IMR-90 (cell line): ENCODE measurements around the gene ZNF185. TPM values are rescaled to one million over a fixed set of nuclear protein-coding genes. Genes with fewer than 3 reads are reported as not detected.

ENCODE experiments used
- ATAC-seq: fragments of 200-7000 bp; cut with Tn5 transposase; 2 replicates; pipeline ENCODE4 v1.9.1; 2020; ENCODE audit warnings: low read depth, mild to moderate bottlenecking, moderate library complexity
- BruUV-seq: library from RNA; stranded (reverse); fragments of 400-500 nt; replicated peaks from 2 replicates; lab custom pipeline; 2021; lab: Mats Ljungman, UMichigan
- CTCF ChIA-PET: fragments of 300-600 bp; formaldehyde crosslinking; extraction: SDS; loops from one replicate; lab custom pipeline; 2021; ENCODE audit warnings: antibody characterized with exemption; lab: Yijun Ruan, JAX
- POLR2A ChIA-PET: fragments of 300-600 bp; sonication (Branson Sonifier 250); formaldehyde crosslinking; loops from one replicate; lab custom pipeline; 2022; ENCODE audit warnings: antibody characterized with exemption; ENCODE audit not compliant: unreplicated experiment; lab: Charles Lee
- DNase-seq: peaks from one replicate; pipeline ENCODE4 v3.0.0; 2013
- H2AFZ ChIP-seq: replicated peaks from 2 replicates; pipeline ENCODE3; 2013; ENCODE audit warnings: low read length, mild to moderate bottlenecking; ENCODE audit not compliant: poor library complexity
- H2AK5ac ChIP-seq: 2 replicates; pipeline ENCODE4 v1.6.1; 2013; ENCODE audit warnings: low read depth, low read length, inconsistent platforms
- H2AK9ac ChIP-seq: replicated peaks from 2 replicates; pipeline ENCODE3; 2013; ENCODE audit warnings: mild to moderate bottlenecking, low read depth, low read length, moderate library complexity; ENCODE audit not compliant: poor library complexity
- H2BK120ac ChIP-seq: 2 replicates; pipeline ENCODE4 v1.6.1; 2013; ENCODE audit warnings: low read depth, low read length, inconsistent platforms
- H2BK15ac ChIP-seq: 3 replicates; pipeline ENCODE4 v1.6.1; 2013; ENCODE audit warnings: low read depth, low read length, inconsistent platforms
- H2BK20ac ChIP-seq: 2 replicates; pipeline ENCODE4 v1.6.1; 2013; ENCODE audit warnings: low read depth, mild to moderate bottlenecking, inconsistent platforms, low read length, moderate library complexity
- H2BK5ac ChIP-seq: 2 replicates; pipeline ENCODE4 v1.6.1; 2013; ENCODE audit warnings: mild to moderate bottlenecking, low read depth, low read length, inconsistent platforms; ENCODE audit not compliant: poor library complexity, severe bottlenecking
- H3K14ac ChIP-seq: replicated peaks from 2 replicates; pipeline ENCODE4 v1.6.1; 2013; ENCODE audit warnings: low read depth, low read length, inconsistent platforms
- H3K18ac ChIP-seq: 2 replicates; pipeline ENCODE4 v1.6.1; 2013; ENCODE audit warnings: low read depth, low read length, control low read depth
- H3K23ac ChIP-seq: 2 replicates; pipeline ENCODE4 v1.6.1; 2013; ENCODE audit warnings: low read depth, low read length, inconsistent platforms
- H3K27ac ChIP-seq: 2 replicates; pipeline ENCODE4 v1.5.1; 2013; ENCODE audit warnings: mild to moderate bottlenecking, control low read depth, low read length; ENCODE audit not compliant: insufficient read depth
- H3K27me3 ChIP-seq: 2 replicates; pipeline ENCODE4 v1.6.1; 2013; ENCODE audit warnings: low read length; ENCODE audit not compliant: control insufficient read depth, insufficient read depth
- H3K36me3 ChIP-seq: 2 replicates; pipeline ENCODE4 v1.6.1; 2013; ENCODE audit warnings: low read length, mixed read lengths; ENCODE audit not compliant: control insufficient read depth, insufficient read depth
- H3K4ac ChIP-seq: 2 replicates; pipeline ENCODE4 v1.6.1; 2013; ENCODE audit warnings: low read depth, low read length, inconsistent platforms
- H3K4me1 ChIP-seq: 2 replicates; pipeline ENCODE4 v1.6.1; 2013; ENCODE audit warnings: low read length, mixed read lengths; ENCODE audit not compliant: control insufficient read depth, insufficient read depth
- H3K4me2 ChIP-seq: 2 replicates; pipeline ENCODE4 v1.6.1; 2013; ENCODE audit warnings: low read depth, mild to moderate bottlenecking, control low read depth, low read length, moderate library complexity
- H3K4me3 ChIP-seq: 2 replicates; pipeline ENCODE4 v1.5.1; 2013; ENCODE audit warnings: low read depth, mild to moderate bottlenecking, control low read depth, low read length, moderate library complexity; ENCODE audit not compliant: insufficient read depth
- H3K56ac ChIP-seq: 2 replicates; pipeline ENCODE4 v1.6.1; 2013; ENCODE audit warnings: low read length, inconsistent platforms; ENCODE audit not compliant: insufficient read depth; ENCODE audit errors: extremely low read depth
- H3K79me1 ChIP-seq, 2 experiments: 2 replicates each; pipeline ENCODE4 v1.6.1; 2013; ENCODE audit warnings: low read length in 2 of 2, inconsistent platforms in 1 of 2, low read depth in 1 of 2
- H3K9ac ChIP-seq: 2 replicates; pipeline ENCODE4 v1.6.1; 2013; ENCODE audit warnings: low read depth, low read length, control low read depth
- H3K9me1 ChIP-seq: 2 replicates; pipeline ENCODE4 v1.6.1; 2013; ENCODE audit warnings: low read length, inconsistent platforms; ENCODE audit not compliant: insufficient read depth
- H3K9me3 ChIP-seq: 2 replicates; pipeline ENCODE4 v1.6.1; 2013; ENCODE audit warnings: low read length; ENCODE audit not compliant: control insufficient read depth, insufficient read depth
- H4K20me1 ChIP-seq: 2 replicates; pipeline ENCODE4 v1.6.1; 2013; ENCODE audit warnings: low read length, inconsistent platforms; ENCODE audit not compliant: insufficient read depth
- H4K5ac ChIP-seq: 2 replicates; pipeline ENCODE4 v1.6.1; 2013; ENCODE audit warnings: mild to moderate bottlenecking, low read depth, low read length, control low read depth
- H4K8ac ChIP-seq, 2 experiments: 2 replicates each; pipeline ENCODE4 v1.6.1; 2013; ENCODE audit warnings: low read depth in 2 of 2, low read length in 2 of 2, control low read depth in 1 of 2, inconsistent platforms in 1 of 2
- H4K91ac ChIP-seq: 2 replicates; pipeline ENCODE4 v1.6.1; 2013; ENCODE audit warnings: low read depth, low read length, inconsistent platforms; ENCODE audit not compliant: insufficient read depth
- CHD1 ChIP-seq: IDR thresholded peaks from 2 replicates; pipeline ENCODE4 v1.6.1; 2012; ENCODE audit warnings: low read depth, low read length, improper control_type of control experiment
- NFE2L2 ChIP-seq: fragments of 150-350 bp; IDR thresholded peaks from 2 replicates; pipeline ENCODE4 v1.6.1; 2016; ENCODE audit warnings: low read depth, mild to moderate bottlenecking, low read length
- POLR2A ChIP-seq: IDR thresholded peaks from 2 replicates; pipeline ENCODE4 v1.6.1; 2012; ENCODE audit warnings: mild to moderate bottlenecking, low read depth, low read length
- RAD21 ChIP-seq: IDR thresholded peaks from 2 replicates; pipeline ENCODE4 v1.6.1; 2012; ENCODE audit warnings: low read length, improper control_type of control experiment
- WGBS, 2 experiments: methylation state at CpG; one replicate each; pipeline versions ENCODE4 v1.1.5 to v1.1.7; 2013; ENCODE audit warnings: missing lambda C conversion rate in 2 of 2; ENCODE audit not compliant: insufficient read length in 1 of 2; ENCODE audit errors: extremely low coverage in 2 of 2; 5-methylcytosine and 5-hydroxymethylcytosine counted together
- dilution Hi-C: fragments of 300-500 bp; cut with HindIII; formaldehyde crosslinking; loops from one replicate; pipeline ENCODE4 v1.14.3; 2018; ENCODE audit warnings: low sequenced_read_pairs; ENCODE audit not compliant: unreplicated experiment
- in situ Hi-C: fragments of 300-500 bp; cut with MboI; formaldehyde crosslinking; loops from 3 replicates; pipeline ENCODE4 v1.14.3; 2019; ENCODE audit warnings: low sequenced_read_pairs, inconsistent platforms, mixed read lengths
- intact Hi-C: fragments of 100-400 bp; cut with micrococcal nuclease; formaldehyde crosslinking; loops from 2 replicates; pipeline ENCODE4 v1.10.0; 2022
- polyA plus RNA-seq, 3 experiments: library from polyadenylated mRNA; depleted of rRNA; stranded (reverse); fragments of >200 nt; gene quantifications; 2 replicates each; pipeline ENCODE4 v1.2.3, GENCODE V29; 2012; ENCODE audit warnings: low replicate concordance in 1 of 3
- total RNA-seq: library from RNA; depleted of rRNA; stranded (reverse); fragments of >200 nt; gene quantifications from 2 replicates; pipeline ENCODE4 v1.2.3, GENCODE V29; 2012
- TF ChIP-seq, protein P1 (sequence below): conservative IDR thresholded peaks from 2 replicates; pipeline ENCODE4 v1.5.1; 2012; ENCODE audit warnings: mild to moderate bottlenecking, low read depth, low read length, improper control_type of control experiment
- TF ChIP-seq, protein P2 (sequence below): fragments of 150-350 bp; IDR thresholded peaks from 2 replicates; pipeline ENCODE4 v1.6.1; 2017; ENCODE audit warnings: mild to moderate bottlenecking, antibody characterized with exemption, low read length, low read depth
- TF ChIP-seq, protein P3 (sequence below): fragments of 150-350 bp; IDR thresholded peaks from 2 replicates; pipeline ENCODE4 v1.6.1; 2016; ENCODE audit warnings: low read depth, mild to moderate bottlenecking, low read length, moderate library complexity, borderline replicate concordance

Gene ZNF185
- total and polyA plus RNA-seq, 2 of the 4 experiments (the other 2 are of a cell fraction), result 3.2 to 6.3 TPM

DNA sequence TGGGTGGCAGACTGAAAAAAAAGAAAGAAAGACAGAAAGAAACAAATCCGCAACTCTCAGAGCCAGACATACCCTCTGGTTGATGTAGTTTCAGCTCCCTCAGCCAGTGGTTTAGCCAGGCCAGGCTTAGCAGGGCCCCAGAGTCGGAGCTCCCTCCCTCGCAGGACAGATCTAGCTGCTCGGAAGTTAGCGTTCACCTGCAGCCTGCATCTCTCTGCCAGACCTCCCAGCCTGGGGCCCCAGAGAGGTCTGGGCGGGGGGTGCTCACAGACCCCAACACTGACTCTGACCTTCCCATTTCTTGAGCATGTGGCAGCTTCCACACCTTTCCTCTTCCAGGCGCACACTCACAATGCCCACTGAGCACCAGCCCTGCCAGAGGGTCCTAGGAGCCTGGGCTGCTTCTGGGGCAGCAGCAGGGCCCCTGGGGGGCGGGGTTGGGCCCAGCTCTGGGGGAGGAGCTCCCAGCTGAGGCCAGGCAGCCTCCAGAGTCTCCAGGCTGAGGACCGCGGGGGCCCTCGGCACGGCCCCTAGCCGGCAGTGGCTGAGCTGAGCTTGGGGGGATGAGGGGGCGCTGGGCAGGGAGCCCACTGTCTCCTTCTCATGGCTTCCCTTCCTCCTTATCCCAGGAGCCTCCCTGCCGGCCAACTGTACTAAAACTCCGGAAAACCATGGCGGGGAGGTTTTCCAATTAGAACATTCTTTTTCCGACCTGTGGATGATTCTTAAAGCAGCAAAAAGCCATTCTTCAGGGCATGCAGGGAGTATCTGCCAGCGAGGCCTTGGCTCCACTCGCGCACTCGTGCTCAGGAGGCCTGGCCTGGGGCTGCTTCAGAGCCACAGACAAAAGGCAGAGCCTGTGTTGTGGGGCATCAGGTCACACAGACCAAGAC, 4.6 kb upstream of the ZNF185 start:
- intact Hi-C loops (no loop called here), in situ Hi-C loops (no loop called here)
- H2AK5ac ChIP-seq, result no peak overlapping the region

More for the DNA sequence above, 4.6 kb upstream of the ZNF185 start:
- Histone ChIP-seq H3K56ac (no peak overlapping the region), H4K91ac (no peak overlapping the region), H2BK20ac (no peak overlapping the region), H3K27ac (no peak overlapping the region), H3K18ac (no peak overlapping the region), H3K23ac (no peak overlapping the region), H3K9ac (no peak overlapping the region), H2AFZ (no peak overlapping the region), H3K27me3 (peaks cover 22% of the 10 kb centered on the region), H3K36me3 (no peaks in the 10 kb centered on the region), H3K9me3 (peaks cover 1% of the 10 kb centered on the region; the same call in 1 of the 2 replicates), H3K79me1 (no peaks in the 10 kb centered on the region), H3K4me2 (no peak overlapping the region), H3K4me1 (no peaks in the 10 kb centered on the region), H4K5ac (no peak overlapping the region), H3K4me3 (no peak overlapping the region), H3K4ac (no peak overlapping the region), H3K9me1 (no peaks in the 10 kb centered on the region), H2BK15ac (no peak overlapping the region), H4K20me1 (no peaks in the 10 kb centered on the region), H2AK9ac (no peak overlapping the region), H2BK120ac (no peak overlapping the region), H3K14ac (no peak overlapping the region), H4K8ac (no peak overlapping the region), H2BK5ac (no peak overlapping the region)
- POLR2A ChIA-PET, result no interaction called here
- DNase-seq (no peak), ATAC-seq (no peak)
- WGBS, 2 experiments, result 51% methylated on average over 6 of the region's 22 CpGs; no CpG with 5 or more reads in 1 of the 2 experiments
- CTCF ChIA-PET, result no interaction called here
- dilution Hi-C loops, result no loop called here
- BruUV-seq, result no TSS peak
- no peak for TF ChIP-seq RAD21
- TF ChIP-seq, protein P1, sequence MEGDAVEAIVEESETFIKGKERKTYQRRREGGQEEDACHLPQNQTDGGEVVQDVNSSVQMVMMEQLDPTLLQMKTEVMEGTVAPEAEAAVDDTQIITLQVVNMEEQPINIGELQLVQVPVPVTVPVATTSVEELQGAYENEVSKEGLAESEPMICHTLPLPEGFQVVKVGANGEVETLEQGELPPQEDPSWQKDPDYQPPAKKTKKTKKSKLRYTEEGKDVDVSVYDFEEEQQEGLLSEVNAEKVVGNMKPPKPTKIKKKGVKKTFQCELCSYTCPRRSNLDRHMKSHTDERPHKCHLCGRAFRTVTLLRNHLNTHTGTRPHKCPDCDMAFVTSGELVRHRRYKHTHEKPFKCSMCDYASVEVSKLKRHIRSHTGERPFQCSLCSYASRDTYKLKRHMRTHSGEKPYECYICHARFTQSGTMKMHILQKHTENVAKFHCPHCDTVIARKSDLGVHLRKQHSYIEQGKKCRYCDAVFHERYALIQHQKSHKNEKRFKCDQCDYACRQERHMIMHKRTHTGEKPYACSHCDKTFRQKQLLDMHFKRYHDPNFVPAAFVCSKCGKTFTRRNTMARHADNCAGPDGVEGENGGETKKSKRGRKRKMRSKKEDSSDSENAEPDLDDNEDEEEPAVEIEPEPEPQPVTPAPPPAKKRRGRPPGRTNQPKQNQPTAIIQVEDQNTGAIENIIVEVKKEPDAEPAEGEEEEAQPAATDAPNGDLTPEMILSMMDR, result no peak
- TF ChIP-seq, protein P2, sequence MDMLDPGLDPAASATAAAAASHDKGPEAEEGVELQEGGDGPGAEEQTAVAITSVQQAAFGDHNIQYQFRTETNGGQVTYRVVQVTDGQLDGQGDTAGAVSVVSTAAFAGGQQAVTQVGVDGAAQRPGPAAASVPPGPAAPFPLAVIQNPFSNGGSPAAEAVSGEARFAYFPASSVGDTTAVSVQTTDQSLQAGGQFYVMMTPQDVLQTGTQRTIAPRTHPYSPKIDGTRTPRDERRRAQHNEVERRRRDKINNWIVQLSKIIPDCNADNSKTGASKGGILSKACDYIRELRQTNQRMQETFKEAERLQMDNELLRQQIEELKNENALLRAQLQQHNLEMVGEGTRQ, result no peak
- TF ChIP-seq, protein P3, sequence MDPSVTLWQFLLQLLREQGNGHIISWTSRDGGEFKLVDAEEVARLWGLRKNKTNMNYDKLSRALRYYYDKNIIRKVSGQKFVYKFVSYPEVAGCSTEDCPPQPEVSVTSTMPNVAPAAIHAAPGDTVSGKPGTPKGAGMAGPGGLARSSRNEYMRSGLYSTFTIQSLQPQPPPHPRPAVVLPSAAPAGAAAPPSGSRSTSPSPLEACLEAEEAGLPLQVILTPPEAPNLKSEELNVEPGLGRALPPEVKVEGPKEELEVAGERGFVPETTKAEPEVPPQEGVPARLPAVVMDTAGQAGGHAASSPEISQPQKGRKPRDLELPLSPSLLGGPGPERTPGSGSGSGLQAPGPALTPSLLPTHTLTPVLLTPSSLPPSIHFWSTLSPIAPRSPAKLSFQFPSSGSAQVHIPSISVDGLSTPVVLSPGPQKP, result no peak
- no peak for TF ChIP-seq CHD1
- TF ChIP-seq NFE2L2, result no peak
- TF ChIP-seq POLR2A, result no peak
